HG02970 (cell line): ENCODE results near the gene PRDM16.

ENCODE experiments used
- ATAC-seq: cut with Tn5 transposase; IDR thresholded peaks from one replicate; pipeline ENCODE4 v1.9.1; 2021; ENCODE audit warnings: mild to moderate bottlenecking, moderate library complexity, moderate number of reproducible peaks; ENCODE audit not compliant: unreplicated experiment, low FRiP score

The PRDM16 gene

GRCh38 chr1:3265835-3266805 lies 197.1 kb downstream of the PRDM16 start:
- ATAC-seq = no peak

DNA sequence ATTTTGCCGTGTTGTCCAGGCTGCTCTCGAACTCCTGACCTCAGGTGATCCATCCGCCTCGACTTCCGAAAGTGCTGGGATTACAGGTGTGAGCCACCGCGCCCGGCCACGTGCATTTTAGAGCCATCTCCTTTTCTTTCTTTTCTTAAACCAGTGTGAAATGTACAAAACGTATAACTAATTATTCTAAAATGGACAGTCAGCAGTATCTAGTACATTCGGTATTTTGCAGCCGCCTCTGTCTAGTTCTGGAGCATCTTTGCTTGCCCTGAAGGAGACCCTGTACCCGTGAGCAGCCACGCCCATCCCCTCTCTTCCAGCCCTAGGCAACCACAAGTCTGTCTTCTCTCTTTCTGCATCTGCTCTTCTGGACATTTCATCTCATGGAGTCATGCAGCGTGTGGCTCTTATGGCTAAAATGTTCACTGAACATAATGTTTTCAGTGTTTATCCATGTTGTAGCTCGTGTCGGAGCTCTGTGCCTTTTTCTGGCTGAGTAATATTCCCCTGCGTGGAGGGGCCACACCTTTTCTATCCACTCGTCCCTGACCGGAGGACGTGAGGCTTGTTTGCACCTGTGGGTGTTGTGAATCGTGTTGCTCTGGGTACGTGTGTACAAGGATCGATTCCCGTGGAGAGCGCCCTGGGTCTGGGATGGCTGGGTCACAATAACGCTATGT lies 198.0 kb downstream of the PRDM16 start:
- ATAC-seq = no peak

DNA sequence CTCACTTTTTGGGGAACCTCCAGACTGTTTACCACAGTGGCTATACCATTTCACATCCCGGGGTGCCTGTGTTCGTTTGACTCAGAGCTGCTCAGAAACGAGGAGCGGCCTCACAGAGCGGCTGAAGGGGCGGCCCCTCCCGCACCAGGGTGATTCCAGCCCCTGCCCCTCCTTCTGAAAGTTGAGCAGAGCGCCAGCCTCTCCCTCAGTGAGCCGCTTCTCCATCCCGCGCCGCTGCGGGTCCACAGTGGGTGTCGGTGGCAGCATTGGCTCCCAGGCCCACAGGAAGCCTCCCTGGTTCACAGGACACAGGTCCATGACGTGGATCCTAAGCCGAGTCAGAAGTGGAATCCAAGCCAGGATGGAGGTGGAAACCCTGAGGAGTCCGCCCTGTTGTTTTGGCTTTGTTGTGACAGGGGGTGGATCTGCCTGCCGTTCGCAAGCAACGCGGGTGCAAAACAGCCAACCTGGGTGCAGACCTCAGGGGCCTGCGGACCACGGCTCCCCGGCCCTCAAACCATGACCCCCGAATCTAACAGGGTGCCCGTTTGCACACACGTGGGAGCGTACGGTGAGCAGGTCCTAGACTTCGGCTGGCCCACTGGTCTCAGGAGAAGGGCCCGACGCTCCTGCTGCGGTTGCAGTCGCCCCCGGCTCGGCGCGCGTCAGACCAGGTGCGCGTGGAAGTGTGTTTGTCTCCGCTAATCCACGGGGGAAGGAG lies 198.7 kb downstream of the PRDM16 start:
- no peak for ATAC-seq

DNA sequence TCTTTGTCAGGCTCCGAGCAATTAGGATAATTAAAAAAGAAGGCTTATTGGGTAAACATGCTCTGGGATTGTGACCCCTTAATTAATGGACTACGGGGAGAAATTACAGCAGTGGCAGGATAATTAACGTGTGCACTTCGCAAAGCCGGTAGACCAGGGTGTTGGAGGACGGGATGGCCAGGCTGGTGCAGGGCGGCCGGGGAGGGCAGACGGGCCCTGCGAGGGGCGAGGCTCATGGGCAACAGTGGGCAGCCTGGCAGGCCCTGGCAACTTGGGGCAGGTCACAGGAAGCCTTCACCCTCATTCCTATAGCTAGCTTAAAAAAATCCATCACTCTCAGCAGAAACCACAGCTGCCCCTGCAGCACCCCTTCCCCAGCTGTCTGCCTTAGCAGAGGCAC lies 199.3 kb downstream of the PRDM16 start:
- ATAC-seq = no peak

DNA sequence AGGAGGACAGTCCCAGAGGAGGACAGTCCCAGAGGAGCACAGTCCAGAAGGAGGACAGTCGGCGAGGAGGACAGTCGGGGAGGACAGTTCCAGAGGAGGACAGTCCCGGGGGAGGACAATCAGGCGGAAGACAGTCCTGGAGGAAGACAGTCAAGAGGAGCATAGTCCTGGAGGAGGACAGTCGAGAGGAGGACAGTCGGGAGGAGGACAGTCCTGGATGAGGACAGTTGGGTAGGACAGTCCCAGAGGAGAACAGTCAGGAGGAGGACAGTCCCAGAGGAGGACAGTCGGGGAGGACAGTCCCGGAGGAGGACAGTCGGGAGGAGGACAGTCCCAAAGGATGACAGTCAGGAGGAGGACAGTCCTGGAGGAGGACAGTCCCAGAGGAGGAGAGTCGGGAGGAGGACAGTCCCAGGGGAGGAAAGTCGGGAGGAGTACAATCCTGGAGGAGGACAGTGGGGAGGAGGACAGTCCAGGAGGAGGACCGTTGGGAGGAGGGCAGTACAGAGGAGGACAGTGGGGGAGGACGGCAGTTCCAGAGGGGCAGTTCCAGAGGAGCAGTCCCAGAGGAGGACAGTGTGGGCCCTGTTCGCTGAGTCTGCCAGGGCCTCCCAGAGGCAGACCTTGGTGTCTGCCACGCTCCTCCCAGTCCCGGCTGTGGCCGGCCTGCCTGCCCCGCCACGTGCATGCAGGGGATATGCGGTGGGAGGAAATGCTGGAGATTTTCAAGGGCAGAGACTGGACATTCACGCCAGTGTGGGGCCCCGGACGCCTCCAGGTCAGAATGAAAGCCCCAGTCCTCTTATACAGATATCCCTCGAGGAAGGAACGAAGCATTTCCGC lies 201.6 kb downstream of the PRDM16 start:
- ATAC-seq = no peak

DNA sequence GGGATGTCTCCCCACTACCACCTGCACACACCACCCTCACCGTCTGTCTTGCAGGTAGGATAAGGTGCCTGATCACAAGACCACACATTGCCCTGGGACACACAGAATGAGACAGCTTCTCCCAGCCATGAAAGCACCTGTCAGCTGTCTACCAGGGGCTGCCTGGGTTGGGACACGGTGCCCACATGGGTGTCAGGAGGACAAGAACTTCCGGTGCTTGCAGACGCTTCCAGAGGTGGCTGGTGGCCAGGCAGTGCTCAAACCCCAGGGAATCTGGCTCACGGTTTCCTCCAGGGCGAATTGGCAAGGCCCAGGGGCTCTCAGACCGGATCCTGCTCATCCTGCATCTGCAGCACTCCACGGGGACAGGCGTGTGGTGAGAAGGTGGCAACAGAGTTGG lies 202.9 kb downstream of the PRDM16 start:
- no peak for ATAC-seq

- ATAC-seq = no peak
Measured at GRCh38 chr1:3272321-3273045, 203.5 kb downstream of the PRDM16 start.

DNA sequence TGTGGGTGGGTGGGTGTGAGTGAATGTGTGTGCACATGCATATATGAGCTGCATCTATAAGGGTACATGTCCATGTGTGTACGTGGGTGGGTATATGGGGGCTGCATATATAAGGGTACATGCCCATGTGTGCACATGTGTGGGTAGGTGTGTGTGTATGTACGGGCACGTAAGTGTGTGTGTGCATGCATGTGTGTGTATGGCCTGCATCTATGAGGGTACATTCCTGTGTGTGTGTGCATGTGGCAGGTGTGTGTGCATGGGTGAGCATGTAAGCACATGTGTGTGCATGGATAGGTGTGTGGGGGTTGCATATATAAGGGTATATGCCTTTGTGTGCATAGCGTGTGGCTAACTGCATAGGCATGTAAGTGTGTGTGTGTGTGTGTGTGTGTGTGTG lies 204.4 kb downstream of the PRDM16 start:
- ATAC-seq = no peak

DNA sequence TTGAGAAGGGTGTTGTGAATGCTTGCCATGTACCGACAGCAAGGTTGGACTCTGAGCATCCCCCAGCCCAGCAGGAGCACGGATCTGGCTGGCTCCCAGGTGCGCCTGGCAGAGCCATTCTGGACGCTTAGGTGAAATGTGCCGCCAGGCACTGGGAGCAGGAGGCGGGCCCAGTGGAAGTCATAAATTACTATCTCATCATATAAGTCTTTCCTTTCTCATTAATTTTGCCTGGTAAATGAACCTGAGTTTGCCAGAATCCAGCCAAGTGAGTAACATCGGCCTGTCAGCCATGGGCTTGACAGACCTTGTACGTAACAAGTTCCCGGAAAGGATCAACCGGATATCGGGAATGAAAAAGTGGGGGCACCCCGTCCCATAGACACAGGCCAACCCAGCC lies 206.0 kb downstream of the PRDM16 start:
- no peak for ATAC-seq

DNA sequence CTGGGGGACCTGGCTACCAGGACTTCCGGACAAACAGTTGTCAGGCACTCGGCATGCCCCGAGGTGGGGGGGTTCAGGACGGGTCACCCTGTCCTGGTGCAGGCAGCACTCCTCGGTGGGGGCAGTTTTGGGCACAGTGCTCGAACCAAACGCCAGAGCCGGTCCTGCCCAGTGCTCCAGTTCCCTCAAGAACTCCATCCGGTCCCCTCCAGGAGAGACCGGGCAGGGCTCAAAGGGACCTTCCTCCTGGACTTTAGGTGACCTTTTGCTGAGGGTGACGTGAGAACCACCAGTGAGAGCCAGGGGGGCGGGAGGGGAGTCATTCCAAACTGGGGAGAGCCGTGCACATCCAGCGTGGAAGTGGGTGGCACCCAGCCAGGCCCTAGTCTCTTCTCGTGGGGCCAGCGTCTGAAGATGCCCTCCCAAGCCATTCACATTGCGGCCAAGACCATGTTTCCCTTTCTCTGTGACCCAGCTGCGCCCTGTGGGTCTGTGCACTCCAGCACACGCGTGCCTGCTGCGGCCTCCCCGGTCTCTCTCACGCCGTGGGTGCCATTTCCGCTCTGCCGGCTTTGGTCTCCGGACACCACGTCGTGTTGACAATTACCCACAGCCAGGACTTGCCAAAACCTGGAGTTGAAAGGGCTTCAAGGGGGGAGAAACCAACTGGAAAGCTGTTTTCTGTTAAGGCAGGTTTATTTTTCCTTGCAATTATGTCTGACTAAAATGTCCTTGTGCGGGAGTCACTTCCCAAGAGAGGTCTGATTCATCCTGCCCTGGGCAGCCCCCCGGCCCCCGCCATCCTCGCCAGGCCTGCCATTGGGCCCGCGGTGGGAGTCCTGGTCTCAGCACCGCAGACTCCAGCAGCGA lies 206.7 kb downstream of the PRDM16 start:
- ATAC-seq = no peak

GRCh38 chr1:3276341-3276800 lies 207.4 kb downstream of the PRDM16 start:
- no peak for ATAC-seq

- ATAC-seq = no peak
Measured at GRCh38 chr1:3277011-3277471, 208.0 kb downstream of the PRDM16 start.

DNA sequence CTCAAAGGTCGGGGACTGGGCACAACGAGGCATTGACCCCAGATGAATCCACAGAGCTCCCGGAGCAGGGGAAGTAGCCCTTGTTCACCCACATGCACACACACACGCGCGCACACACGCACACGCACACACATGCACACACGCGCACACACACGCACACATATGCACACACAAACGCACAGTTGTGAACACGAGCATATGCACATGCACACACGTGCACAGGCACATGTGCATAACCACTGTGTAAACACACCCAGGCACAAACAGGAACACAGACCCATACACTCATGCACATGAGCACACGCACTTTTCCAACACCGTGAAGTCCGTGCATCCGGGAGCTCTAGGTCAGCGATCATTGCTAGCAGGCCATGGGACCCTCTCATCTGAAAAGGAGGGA lies 208.6 kb downstream of the PRDM16 start:
- no peak for ATAC-seq

- no peak for ATAC-seq
Measured at GRCh38 chr1:3278416-3279181, 209.6 kb downstream of the PRDM16 start.

- ATAC-seq = no peak
Measured at GRCh38 chr1:3279182-3279470, 210.1 kb downstream of the PRDM16 start.

GRCh38 chr1:3281735-3282134 lies 212.7 kb downstream of the PRDM16 start:
- ATAC-seq = no peak

DNA sequence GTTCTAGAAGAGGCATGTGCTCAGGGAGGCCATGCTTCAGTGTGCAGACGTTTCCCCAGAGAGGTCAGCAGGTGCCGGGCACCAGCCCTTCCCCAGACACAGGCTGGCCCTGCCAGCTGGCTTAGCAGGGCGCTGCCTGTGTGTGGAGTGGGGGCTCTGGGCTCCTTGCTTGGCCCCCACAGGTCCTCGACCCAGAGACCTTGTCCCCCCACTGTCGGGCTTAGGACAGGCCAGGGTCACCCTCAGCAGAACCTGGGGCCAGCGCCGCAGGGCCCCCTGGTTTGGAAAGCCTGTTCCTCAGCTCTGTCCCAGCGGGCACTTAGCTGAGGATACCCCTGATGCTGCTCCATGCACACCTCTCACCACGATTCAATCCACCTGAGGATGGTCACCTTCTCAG lies 213.2 kb downstream of the PRDM16 start:
- no peak for ATAC-seq
